HL-60 (cell line): ENCODE results near the gene CADM1.

Experiments
- CTCF ChIP-seq: IDR thresholded peaks from one replicate; pipeline ENCODE4 v1.5.1; 2011; ENCODE audit warnings: low read length, control low read depth, inconsistent platforms; ENCODE audit not compliant: insufficient read depth
- GABPA ChIP-seq: IDR thresholded peaks from 2 replicates; pipeline ENCODE4 v1.6.1; 2012; ENCODE audit warnings: low read depth
- POLR2AphosphoS5 ChIP-seq: IDR thresholded peaks from 2 replicates; pipeline ENCODE4 v1.6.1; 2012; ENCODE audit warnings: low read depth
- TF ChIP-seq, protein P1 (sequence below): IDR thresholded peaks from 2 replicates; pipeline ENCODE4 v1.6.1; 2012; ENCODE audit warnings: low read depth; ENCODE audit not compliant: insufficient replicate concordance

DNA sequence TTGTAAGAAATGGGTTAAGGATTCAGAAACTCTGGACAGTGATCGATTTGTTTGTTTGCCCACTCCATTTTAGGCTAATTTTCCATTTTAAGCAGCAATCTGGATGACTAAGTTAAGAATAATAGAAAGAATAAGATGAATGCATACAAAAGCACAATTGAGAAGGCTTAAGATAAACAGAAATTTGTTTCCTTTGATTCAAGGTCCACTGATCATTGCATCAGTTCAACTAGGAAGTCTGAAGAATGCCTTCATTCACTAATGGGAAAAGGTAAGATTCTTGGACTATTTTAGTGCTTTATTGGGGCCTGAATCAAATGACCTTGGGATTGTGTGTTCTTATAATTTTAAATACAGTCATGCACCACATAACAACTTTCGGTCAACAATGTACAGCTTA is 140.8 kb downstream of the CADM1 start:
- TF ChIP-seq, protein P1, sequence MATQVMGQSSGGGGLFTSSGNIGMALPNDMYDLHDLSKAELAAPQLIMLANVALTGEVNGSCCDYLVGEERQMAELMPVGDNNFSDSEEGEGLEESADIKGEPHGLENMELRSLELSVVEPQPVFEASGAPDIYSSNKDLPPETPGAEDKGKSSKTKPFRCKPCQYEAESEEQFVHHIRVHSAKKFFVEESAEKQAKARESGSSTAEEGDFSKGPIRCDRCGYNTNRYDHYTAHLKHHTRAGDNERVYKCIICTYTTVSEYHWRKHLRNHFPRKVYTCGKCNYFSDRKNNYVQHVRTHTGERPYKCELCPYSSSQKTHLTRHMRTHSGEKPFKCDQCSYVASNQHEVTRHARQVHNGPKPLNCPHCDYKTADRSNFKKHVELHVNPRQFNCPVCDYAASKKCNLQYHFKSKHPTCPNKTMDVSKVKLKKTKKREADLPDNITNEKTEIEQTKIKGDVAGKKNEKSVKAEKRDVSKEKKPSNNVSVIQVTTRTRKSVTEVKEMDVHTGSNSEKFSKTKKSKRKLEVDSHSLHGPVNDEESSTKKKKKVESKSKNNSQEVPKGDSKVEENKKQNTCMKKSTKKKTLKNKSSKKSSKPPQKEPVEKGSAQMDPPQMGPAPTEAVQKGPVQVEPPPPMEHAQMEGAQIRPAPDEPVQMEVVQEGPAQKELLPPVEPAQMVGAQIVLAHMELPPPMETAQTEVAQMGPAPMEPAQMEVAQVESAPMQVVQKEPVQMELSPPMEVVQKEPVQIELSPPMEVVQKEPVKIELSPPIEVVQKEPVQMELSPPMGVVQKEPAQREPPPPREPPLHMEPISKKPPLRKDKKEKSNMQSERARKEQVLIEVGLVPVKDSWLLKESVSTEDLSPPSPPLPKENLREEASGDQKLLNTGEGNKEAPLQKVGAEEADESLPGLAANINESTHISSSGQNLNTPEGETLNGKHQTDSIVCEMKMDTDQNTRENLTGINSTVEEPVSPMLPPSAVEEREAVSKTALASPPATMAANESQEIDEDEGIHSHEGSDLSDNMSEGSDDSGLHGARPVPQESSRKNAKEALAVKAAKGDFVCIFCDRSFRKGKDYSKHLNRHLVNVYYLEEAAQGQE, result no peak
- TF ChIP-seq CTCF (no peak), POLR2AphosphoS5 (no peak), GABPA (no peak)
